Epithelial cell of proximal tubule (primary cell): ENCODE measurements around the gene SLC6A18. TPM values are rescaled to one million over a fixed set of nuclear protein-coding genes. Genes with fewer than 3 reads are reported as not detected.

ENCODE experiments used
- DNase-seq: peaks from one replicate; pipeline ENCODE4 v3.0.0-alpha.2; 2011; ENCODE audit warnings: low read depth
- H3K4me3 ChIP-seq: 2 replicates; pipeline ENCODE4 v1.5.1; 2011; ENCODE audit warnings: low read depth, mild to moderate bottlenecking, low read length
- total RNA-seq: library from RNA; depleted of rRNA; stranded (reverse); fragments of >200 nt; gene quantifications from 2 replicates; pipeline ENCODE4 v1.2.3, GENCODE V29; 2015
- TF ChIP-seq, protein P1 (sequence below): conservative IDR thresholded peaks from 2 replicates; pipeline ENCODE4 v1.5.1; 2012; ENCODE audit warnings: low read depth, mild to moderate bottlenecking, low read length

SLC6A18 gene
- total RNA-seq, 1 donor from 2014 or later: not detected

DNA sequence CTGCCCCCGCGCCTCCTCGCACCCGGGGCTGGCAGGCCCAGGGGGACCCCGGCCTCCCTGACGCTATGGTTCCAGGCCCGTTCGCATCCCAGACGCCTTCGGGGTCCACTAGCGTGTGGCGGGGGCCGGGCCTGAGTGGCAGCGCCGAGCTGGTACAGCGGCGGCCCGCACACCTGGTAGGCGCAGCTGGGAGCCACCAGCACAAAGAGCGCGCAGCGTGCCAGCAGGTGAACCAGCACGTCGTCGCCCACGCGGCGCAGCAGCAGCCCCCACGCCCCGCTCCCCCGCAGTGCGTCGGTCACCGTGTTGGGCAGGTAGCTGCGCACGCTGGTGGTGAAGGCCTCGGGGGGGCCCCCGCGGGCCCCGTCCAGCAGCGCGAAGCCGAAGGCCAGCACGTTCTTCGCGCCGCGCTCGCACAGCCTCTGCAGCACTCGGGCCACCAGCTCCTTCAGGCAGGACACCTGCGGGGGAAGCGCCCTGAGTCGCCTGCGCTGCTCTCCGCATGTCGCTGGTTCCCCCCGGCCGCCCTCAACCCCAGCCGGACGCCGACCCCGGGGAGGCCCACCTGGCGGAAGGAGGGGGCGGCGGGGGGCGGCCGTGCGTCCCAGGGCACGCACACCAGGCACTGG is 69.1 kb downstream of the SLC6A18 start:
- H3K4me3 ChIP-seq: no peak overlapping the region
- no peak for DNase-seq
- TF ChIP-seq, protein P1, sequence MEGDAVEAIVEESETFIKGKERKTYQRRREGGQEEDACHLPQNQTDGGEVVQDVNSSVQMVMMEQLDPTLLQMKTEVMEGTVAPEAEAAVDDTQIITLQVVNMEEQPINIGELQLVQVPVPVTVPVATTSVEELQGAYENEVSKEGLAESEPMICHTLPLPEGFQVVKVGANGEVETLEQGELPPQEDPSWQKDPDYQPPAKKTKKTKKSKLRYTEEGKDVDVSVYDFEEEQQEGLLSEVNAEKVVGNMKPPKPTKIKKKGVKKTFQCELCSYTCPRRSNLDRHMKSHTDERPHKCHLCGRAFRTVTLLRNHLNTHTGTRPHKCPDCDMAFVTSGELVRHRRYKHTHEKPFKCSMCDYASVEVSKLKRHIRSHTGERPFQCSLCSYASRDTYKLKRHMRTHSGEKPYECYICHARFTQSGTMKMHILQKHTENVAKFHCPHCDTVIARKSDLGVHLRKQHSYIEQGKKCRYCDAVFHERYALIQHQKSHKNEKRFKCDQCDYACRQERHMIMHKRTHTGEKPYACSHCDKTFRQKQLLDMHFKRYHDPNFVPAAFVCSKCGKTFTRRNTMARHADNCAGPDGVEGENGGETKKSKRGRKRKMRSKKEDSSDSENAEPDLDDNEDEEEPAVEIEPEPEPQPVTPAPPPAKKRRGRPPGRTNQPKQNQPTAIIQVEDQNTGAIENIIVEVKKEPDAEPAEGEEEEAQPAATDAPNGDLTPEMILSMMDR: no peak

DNA sequence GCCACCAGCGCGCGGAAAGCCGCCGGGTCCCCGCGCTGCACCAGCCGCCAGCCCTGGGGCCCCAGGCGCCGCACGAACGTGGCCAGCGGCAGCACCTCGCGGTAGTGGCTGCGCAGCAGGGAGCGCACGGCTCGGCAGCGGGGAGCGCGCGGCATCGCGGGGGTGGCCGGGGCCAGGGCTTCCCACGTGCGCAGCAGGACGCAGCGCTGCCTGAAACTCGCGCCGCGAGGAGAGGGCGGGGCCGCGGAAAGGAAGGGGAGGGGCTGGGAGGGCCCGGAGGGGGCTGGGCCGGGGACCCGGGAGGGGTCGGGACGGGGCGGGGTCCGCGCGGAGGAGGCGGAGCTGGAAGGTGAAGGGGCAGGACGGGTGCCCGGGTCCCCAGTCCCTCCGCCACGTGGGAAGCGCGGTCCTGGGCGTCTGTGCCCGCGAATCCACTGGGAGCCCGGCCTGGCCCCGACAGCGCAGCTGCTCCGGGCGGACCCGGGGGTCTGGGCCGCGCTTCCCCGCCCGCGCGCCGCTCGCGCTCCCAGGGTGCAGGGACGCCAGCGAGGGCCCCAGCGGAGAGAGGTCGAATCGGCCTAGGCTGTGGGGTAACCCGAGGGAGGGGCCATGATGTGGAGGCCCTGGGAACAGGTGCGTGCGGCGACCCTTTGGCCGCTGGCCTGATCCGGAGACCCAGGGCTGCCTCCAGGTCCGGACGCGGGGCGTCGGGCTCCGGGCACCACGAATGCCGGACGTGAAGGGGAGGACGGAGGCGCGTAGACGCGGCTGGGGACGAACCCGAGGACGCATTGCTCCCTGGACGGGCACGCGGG is 69.9 kb downstream of the SLC6A18 start, which contains the start of gene TERT:
Gene TERT, minus strand, starts transcription at position 234 of the 815 bp plus-strand sequence. Its CDS starts 79 bp downstream, at position 155.
- DNase-seq: no peak

DNA sequence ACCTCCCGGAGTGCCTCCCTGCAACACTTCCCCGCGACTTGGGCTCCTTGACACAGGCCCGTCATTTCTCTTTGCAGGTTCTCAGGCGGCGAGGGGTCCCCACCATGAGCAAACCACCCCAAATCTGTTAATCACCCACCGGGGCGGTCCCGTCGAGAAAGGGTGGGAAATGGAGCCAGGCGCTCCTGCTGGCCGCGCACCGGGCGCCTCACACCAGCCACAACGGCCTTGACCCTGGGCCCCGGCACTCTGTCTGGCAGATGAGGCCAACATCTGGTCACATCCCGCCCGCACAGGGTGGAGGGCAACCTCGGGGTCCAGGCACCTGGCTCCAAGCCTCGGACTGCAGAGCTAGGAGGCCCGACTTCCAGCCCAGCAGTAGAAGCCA is 70.5 kb downstream of the SLC6A18 start:
- no peak for DNase-seq
- TF ChIP-seq, protein P1: no peak
- H3K4me3 ChIP-seq: no peak overlapping the region

More for the DNA sequence above, 69.9 kb downstream of the SLC6A18 start, which contains the start of gene TERT:
- H3K4me3 ChIP-seq: no peak within 1 kb of the TSS
- TF ChIP-seq, protein P1: no peak

Other genes with a start within 250 kb of the SLC6A18 start
- not detected in 2 replicates for gene NKD2, start 216.6 kb upstream of the SLC6A18 start, total RNA-seq
- gene SLC12A7, start 113.3 kb upstream of the SLC6A18 start, total RNA-seq: 15.2 and 32.8 TPM in 2 replicates
- not detected in 2 replicates for gene SLC6A19, start 23.8 kb upstream of the SLC6A18 start, total RNA-seq
- 0.07 TPM in 1 of 2 replicates, not detected in the other for gene TERT, start 69.7 kb downstream of the SLC6A18 start, total RNA-seq
- 112 and 197 TPM in 2 replicates for gene CLPTM1L, start 119.7 kb downstream of the SLC6A18 start, total RNA-seq
- not detected in 2 replicates for gene SLC6A3, start 220.1 kb downstream of the SLC6A18 start, total RNA-seq